A673 (cell line): ENCODE data around the gene ENO4.

Experiments used
- EZH2 ChIP-seq: fragments of 200-600 bp; sonication (generic); IDR thresholded peaks from 2 replicates; pipeline ENCODE4 v1.6.1; 2017; ENCODE audit warnings: borderline replicate concordance, low read depth, mild to moderate bottlenecking, mixed read lengths, antibody characterized with exemption, low read length; ENCODE audit not compliant: poor library complexity, severe bottlenecking
- TF ChIP-seq, protein P1 (sequence below): fragments of 300-800, 200-600 bp; sonication (generic); conservative IDR thresholded peaks from 2 replicates; pipeline ENCODE4 v1.5.1; 2017; ENCODE audit warnings: low read depth, mild to moderate bottlenecking, antibody characterized with exemption, low read length, moderate library complexity, mixed read lengths

DNA sequence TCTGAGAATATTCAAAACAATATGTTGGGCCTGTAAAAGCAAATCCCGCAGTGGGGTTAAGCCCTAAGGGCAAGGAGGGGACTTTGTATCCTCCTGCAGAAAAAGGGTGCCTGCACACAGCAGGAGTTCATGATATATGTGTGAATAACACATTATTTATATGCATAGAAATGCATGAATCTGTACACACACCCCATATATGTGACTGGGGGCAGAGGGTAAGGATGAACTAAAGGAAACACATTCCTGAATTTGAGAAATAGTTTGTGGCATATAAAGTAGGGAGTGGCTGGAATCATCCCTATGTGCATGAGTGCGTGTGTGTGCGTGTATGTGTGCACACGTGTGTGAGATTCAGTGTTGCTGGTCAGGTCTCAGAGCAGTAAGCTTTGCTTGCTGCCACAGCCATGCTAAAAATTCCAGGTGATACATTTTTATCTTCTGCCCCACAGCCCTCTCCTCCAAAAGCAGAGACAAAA lies 18.9 kb downstream of the ENO4 start:
- TF ChIP-seq, protein P1, sequence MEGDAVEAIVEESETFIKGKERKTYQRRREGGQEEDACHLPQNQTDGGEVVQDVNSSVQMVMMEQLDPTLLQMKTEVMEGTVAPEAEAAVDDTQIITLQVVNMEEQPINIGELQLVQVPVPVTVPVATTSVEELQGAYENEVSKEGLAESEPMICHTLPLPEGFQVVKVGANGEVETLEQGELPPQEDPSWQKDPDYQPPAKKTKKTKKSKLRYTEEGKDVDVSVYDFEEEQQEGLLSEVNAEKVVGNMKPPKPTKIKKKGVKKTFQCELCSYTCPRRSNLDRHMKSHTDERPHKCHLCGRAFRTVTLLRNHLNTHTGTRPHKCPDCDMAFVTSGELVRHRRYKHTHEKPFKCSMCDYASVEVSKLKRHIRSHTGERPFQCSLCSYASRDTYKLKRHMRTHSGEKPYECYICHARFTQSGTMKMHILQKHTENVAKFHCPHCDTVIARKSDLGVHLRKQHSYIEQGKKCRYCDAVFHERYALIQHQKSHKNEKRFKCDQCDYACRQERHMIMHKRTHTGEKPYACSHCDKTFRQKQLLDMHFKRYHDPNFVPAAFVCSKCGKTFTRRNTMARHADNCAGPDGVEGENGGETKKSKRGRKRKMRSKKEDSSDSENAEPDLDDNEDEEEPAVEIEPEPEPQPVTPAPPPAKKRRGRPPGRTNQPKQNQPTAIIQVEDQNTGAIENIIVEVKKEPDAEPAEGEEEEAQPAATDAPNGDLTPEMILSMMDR = no peak
- TF ChIP-seq EZH2 = no peak
